KG1 (cell line): Measurements from ENCODE around the gene KRTAP10-2.
"Not testable (repeated sequence)": the region's sequence is repeated elsewhere in the genome, so short reads cannot be mapped to it uniquely, and the experiment has no call there.

Experiments used
- DNase-seq: peaks from one replicate; lab custom pipeline; 2025; lab: John Stamatoyannopoulos, UW

Gene KRTAP10-2

DNA sequence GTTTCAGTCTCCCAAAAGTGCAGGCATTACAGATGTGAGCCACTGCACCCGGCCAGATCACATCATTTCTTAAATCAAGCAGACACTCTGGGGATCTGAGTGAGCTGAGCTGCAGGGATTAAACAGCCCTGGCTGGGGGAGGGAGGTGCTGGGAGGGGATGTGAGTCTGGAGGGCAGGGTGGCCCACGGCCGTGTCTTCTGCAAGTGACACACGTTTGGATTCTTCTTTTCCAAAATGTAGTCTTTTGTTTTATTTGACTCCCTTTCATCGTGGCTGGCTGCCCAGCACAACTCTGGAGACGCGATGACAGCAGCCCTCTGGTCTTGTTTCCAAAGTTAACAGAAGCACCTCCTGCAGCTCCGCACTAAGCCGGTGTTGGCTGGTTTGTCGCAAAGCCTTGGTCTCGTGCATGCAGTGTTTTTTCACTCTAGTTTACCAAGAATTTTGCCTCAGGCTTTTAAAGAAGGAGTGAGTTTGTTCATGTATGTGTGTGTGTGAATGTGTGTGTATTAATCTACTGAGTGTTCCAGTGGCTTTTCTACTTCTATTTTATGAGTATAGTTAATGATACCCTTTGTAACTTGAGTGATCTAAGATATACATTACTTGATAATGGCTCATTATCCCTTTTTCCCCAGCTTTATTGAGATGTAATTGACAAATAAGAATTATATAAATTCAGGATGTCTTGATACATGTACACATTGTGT, 31.9 kb upstream of the KRTAP10-2 start:
- DNase-seq: no peak

DNA sequence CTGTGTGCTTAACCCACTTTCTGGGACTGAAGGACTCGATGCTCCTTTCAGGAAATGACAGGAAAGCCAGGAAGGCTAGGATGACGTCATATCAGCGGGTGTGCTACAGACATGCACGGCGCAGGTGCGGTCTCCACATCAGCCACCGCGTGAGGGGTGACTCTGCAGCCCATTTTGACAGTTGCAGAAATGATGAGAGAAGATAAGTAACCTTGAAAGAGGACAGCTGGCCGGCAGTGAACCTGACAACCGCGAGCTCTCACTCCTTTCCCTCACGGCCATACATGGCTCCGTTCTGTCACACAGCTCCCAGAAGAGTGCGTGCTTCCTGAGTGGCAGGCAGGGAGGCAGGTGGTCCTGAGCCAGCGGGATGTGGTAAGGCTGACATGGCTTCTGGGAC, 30.8 kb upstream of the KRTAP10-2 start:
- no peak for DNase-seq

DNA sequence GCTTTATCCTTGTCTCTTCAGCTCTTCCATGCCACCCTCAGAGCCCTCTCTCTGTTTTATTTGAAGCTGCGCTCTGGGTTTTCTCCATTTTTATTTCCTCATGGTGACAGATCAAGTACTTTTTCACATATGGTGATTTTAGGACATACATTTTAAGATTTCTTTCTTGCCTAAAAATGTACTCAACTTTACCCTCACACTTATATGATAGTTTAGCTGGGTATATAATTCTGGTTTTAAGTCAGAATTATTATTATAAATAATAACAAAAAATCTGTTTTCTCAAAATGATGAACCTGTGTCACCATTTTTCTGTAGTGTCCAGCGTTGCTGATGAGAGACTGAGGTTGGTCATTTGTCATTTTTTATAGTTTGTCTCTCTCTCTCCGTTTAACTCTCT, 29.9 kb upstream of the KRTAP10-2 start:
- DNase-seq: no peak

DNA sequence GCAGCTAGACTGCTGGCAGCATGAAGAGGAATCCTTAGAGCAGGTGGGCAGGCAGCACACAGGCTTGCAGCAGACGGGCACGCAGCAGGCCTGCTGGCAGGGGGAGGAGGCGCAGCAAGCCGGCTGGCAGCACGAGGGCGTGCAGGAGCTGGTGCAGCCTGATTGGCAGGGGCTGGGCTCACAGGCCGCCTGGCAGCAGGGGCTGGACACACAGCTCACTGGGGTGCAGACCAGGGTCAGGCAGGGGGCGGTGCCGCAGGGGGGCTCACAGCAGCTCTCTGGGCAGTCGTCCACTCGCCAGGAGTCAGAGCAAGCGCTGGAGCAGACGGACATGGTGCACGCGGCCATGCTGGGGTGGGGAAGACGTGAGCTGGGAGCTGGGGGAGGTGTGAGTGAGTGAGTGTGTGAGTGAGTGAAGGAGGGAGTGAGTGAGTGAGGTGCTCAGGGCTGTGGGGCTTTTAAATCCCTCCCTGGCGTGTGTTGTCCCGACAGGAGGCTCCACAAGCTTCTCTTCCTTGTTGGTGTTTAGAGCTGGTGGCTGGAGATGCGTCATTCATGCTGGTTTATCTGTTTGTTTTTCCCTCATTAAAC, 29.0 kb upstream of the KRTAP10-2 start, which contains the start of gene KRTAP10-5:
Gene KRTAP10-5 (minus strand): TSS at position 374 of the 591 bp plus-strand sequence. CDS start 26 bp downstream, at position 348.
- not testable (repeated sequence) for DNase-seq

DNA sequence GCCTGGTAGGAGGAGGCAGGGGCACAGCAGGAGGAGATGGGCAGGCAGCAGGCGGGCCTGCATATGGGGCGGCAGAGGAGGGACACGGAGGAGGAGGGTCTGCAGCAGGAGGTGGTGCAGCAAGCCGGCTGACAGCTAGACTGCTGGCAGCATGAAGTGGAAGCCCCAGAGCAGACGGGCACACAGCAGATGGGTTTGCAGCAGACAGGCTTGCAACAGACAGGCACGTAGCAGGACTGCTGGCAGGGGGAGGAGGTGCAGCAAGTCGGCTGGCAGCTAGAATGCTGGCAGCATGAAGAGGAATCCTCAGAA, 28.5 kb upstream of the KRTAP10-2 start:
- DNase-seq: no peak

DNA sequence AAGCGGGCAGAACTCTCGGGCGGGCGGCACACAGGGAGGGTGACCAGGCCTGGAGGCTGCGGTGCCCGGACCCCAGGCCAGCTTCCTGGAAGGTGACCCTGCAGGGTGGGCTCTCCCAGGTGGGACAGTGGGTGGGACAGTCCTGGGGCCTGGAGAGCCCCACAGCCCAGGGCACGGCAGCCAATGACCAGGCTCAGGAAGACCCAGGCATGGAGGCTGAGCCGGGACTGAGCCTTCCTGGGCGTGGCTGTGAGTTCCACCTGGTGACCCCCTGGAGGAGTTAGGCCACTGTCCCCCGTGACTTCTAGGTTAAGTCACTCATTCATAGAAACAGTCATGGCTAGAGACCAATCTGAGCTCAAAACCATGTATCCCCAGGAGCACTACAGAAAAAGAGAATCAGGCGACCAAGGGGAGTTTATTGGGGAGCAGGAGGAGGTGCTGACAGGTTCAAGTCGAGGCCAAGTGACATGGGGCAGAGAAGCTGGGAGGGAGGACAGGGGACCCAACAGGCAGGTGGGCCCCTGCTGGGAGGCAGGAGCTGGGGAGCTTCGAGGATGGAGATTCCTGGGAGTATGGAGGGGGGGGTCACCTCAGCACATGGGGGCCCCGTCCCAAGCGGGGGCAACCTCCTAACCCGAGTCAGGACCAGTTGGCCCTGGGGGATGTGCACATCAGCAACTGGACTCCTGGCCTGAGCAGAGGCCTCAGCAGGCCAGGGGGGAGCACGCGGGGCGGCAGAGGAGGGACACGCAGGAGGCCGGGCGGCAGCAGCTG, 27.9 kb upstream of the KRTAP10-2 start:
- DNase-seq: no peak

DNA sequence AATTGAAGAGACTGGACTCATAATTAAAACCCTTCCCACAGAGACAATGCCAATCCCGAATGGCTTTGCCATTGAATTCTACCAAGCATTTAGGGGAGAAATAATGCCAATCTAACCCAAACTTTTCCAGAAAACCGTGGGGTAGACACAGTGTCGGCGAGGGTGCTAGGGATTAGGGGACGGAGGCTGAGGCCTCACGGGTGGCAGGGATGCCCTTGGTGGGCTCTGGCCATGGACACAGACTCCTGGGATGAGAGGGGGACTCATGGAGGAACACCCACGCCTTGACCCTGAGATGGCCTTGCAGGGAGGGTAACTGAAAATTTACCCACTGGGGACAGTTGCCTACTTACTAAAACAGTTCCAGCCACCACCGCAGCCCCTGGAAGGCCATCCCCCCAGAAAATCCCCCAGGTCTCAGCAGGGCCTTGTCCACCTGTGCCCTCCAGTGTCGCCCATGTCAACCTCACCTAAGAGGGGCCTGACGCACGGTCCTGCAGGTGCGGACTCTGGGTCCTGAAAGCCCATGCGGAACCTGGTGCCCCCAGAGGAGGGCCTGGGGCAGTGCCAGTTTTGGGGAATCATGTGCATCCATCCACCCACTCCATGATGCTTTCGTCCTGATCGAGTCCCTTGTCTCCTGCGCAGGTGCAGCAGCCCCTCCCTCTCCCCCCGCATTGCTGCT, 27.2 kb upstream of the KRTAP10-2 start:
- DNase-seq: no peak

DNA sequence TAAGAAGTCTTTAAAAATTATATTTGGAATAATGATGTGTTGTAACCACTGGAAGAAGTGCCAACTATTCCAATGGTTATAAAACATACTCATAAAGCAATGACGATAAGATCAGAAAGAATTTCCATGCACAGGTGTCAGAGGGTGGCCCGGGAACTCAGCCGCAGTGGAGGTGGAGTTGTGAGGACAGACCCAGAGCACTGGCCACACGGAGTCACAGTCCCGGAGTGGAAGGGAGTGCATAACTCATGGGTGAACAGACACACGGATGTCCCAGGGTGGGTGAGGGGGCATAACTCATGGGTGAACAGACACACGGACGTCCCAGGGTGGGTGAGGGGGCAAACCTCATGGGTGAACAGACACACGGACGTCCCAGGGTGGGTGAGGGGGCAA, 24.7 kb upstream of the KRTAP10-2 start:
- DNase-seq: no peak

DNA sequence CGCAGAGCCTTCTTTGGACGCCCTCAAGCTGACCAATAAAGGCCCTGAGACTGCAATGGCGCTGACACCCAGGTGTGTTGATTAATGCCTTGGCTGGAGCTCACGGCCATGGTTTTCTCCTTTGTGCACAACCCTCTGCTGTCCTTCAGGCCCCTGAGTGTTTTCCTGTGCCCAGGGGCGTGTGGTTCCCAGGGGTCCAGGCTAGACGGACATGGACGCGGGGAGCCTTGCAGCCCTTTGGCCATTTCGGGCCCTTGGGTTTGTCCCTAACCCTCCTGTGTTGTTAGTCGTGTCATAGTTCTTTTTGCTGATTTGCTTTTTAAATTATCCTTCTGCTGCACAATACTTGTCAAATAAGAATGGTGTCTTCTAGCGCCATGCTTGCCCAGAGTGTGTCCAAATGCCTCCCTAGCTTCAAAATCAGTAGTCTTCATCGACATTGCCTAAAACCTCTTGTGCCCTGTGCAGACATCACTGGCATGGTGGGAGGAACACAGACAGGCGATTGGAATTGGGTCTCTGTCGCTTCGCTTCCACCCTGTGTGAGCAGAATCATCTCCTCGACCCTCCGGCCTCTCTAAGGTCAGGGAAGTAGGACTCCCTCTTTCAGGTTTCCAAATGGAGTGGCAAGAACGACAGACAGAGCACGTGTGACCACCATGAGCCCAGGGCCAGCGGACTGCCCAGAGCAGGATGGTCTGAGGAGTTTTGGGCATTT, 24.2 kb upstream of the KRTAP10-2 start:
- DNase-seq: no peak

DNA sequence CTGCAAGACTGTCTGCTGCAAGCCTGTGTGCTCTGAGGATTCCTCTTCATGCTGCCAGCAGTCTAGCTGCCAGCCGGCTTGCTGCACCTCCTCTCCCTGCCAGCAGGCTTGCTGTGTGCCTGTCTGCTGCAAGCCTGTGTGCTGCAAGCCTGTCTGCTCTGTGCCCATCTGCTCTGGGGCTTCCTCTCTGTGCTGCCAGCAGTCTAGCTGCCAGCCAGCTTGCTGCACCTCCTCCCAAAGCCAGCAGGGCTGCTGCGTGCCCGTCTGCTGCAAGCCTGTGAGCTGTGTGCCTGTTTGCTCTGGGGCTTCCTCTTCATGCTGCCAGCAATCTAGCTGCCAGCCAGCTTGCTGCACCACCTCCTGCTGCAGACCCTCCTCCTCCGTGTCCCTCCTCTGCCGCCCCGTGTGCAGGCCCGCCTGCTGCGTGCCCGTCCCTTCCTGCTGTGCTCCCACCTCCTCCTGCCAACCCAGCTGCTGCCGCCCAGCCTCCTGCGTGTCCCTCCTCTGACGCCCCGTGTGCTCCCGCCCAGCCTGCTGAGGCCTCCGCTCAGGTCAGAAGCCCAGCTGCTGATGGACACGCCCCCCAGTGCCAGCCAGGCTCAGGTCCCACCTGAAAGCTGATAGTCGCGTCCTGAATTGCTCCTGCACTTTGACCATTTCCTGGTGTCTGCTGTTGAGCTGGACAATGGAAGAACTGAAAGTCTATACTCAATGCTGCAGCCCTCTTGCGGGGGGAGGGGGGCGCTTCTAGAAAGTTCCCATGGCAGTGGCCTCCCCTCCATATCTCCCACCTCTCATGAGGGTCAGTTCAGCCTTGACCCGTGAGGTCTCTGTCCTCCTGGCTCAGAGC, 23.4 kb upstream of the KRTAP10-2 start:
- DNase-seq: no peak

DNA sequence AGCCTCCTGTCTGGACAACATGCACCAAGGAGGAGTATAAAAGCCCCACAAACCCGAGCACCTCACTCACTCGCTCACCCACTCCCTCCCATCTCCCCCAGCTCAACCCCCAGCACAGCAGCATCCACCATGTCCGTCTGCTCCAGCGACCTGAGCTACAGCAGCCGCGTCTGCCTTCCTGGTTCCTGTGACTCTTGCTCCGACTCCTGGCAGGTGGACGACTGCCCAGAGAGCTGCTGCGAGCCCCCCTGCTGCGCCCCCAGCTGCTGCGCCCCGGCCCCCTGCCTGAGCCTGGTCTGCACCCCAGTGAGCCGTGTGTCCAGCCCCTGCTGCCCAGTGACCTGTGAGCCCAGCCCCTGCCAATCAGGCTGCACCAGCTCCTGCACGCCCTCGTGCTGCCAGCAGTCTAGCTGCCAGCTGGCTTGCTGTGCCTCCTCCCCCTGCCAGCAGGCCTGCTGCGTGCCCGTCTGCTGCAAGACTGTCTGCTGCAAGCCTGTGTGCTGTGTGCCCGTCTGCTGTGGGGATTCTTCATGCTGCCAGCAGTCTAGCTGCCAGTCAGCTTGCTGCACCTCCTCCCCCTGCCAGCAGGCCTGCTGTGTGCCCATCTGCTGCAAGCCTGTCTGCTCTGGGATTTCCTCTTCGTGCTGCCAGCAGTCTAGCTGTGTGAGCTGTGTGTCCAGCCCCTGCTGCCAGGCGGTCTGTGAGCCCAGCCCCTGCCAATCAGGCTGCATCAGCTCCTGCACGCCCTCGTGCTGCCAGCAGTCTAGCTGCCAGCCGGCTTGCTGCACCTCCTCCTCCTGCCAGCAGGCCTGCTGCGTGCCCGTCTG, 22.5 kb upstream of the KRTAP10-2 start, which contains the start of gene KRTAP10-4:
Gene KRTAP10-4 (plus strand): TSS at position 100 of the 827 bp plus-strand sequence. CDS start 30 bp downstream, at position 130.
- DNase-seq: not testable (repeated sequence)

DNA sequence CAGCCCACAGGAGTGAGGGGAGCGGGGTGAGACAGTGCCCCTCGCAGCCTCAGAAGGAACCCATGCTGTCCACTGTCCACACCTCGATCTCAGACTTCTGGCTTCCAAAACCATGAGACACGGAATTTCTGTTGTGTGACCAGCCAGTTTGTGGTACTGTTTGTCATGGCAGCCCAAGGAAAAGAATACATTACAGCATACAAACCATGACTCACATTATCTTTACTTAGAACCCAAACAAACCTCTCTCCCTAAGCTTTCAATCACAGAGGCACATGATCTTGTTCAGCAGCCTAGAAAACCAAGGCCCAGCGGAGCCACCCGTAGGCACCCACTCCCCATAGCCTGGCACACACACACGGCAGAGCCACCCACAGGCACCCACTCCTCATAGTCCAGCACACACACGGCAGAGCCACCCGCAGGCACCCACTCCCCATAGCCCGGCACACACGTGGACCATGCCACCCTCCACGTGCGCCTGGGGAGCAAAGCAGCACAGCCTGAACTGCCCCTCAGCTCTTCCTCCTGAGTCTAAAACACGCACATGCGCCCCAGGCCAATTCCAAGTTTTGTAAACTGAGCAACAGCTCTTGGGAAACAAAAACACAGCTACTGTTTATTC, 21.8 kb upstream of the KRTAP10-2 start:
- no peak for DNase-seq

DNA sequence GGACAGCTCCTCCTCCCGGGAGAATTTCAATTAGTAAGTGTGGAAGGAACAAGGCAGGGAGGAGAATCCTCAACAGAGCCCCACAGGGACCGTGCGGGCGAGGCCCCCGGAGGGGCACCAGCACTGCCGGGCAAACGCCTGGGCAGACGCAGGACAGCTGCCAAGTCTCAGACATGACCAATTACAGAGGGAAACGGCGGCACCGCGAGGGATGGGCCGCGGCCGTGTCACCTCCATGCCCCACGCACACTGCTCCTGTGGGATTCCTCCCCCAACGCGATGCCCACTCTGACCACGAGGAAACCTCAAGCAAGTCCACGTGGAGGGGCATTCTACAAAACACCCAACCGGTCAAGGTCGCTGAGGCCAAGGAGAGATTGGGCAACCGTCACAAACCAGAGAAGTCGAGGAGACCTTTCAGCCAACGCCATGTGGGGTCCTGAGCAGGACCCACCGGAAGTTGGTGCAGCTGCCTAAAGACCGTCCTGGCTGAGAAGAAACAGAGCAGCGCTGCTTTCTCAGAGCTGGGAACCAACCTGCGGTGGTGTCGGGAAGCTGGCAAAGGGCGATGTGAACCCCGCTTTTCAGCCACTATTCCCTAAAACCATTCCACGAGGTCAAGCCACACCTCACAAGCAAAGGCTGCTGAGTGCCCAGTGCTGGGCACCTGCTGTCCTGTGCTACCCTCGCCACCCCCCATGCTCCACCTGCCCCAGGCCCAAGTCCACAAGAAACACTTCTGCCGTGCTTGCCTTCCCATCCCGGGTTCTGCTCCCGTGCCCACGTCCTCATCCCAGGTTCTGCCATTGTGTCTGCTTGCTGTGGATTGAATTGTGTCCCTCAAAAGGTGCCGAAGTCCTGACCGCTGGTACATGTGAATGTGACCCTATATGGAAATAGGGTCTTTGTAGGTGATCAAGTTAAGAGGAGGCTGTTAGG, 20.8 kb upstream of the KRTAP10-2 start:
- DNase-seq: no peak

DNA sequence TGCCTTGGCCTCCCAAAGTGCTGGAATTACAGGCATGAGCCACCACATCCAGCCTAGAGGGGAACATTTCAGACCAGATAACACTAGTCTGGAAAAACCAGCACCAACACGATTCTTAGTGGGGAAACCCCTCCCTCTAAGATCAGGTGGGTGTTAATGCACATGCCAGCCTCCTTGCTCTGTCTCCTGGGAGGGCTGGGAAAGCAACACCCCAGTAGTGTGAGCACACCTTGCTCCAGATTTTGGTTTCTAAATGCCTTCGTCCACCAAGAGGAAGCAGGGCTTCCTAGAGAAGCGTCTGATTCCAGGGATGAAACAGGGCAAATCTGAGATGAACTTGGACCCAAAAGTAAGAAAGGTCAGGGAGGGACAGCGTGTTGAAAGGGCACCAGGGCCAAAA, 20.0 kb upstream of the KRTAP10-2 start:
- DNase-seq: no peak

DNA sequence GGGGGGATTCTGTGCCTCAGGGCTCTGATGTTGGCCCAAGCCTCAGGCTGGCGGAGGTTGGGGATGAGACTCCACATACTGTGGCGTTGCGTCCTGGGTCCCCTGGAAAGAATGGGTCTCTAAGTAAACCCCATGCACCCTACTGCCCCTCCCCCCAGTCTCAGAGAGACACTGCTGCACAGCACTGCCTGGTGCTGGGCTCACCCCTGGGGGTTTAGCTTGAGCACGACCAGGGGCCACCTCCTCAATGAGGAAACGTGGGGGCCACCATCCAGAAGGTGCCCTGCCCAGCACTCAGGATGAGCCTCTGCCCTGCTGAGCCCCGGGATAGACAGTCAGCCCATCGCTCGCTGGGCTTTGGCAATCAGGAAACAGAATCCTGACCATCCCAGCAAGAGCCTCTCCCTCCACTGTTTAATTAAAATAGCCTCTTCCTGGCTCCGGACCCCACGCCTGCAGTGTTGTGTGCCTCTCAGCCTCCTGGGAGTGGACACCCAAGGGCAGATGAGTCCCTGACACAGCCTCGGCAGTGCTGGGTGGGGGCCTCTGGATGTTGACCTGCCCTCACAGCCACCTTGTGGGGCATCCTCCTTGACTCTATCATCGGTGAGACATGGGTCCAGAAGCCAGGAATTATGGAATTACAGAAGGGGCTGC, 18.7 kb upstream of the KRTAP10-2 start:
- DNase-seq: no peak

DNA sequence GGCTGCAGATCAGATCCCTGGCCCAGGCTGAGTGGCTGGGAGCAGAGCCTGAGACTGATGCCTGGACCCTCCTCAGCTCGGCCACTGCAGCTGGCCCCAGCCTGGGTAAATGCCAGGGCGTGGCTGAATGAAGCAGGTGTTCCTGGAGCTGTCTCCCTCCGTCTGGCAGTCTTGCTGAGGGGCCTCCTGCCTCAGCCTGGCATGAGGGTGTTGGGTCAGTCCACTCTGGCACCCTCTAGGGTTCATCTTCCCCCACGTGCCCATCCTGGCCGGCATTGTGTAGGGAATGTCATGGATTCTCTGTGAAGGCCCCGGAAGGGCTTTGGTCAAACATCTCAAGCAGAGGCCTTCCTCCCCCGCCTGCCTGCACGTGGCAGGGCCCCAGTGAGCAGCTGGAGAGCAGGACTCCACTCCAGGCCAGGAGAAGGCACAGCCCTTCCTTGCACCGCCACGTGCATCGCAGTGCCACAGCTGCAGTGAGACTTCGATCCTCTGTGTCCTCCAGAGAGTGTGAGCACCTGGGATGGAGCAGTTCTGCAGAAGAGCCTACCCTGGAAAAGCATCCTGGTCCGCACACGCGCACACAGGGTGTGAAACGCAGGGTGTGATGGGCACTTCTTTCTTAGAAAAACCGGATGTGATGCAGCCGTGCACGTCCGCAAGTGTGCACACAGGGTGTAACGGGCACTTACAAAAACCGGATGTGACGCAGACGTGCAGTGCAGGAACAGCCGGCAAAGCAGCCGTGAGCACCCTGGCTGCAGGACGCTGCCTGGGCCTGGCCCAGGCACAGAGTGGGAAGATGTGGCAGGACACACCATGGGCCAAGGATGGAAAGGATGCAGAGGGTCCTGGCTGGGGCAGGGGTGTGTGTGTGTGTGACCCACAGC, 17.6 kb upstream of the KRTAP10-2 start:
- no peak for DNase-seq

DNA sequence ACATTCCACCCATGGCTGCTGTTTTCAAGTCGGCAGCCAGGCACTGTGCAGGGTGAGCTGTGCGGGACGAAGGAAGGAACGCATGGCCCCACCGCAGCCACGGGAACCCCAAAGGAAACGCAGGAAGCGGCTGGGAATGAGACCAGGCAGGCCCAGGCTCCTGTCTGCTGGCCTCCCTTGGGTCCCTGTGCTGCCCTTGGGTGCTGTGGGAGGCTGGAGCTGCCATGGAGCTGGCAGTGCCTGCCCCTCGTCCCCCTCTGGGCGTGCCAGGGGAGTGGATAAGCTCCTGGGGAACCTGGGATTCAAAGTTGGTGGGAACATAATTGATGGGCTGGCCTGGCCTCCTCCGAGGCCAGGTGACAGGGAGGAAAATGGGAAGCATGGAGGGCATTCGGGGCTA, 17.0 kb upstream of the KRTAP10-2 start:
- DNase-seq: no peak
